ENCODE results near the gene COL11A1.
"Not testable (repeated sequence)": the region's sequence is repeated elsewhere in the genome, so short reads cannot be mapped to it uniquely, and the experiment has no call there.

Gene COL11A1

GRCh38 chr1:102937401-102937800, 170.9 kb downstream of the COL11A1 start:
- H3K4me3 ChIP-seq (ENCODE audit: low read depth, low read length) = no peak overlapping the region
- DNase-seq (ENCODE audit: low read depth) = no peak
- TF ChIP-seq CTCF (IDR thresholded peaks at IDR 0.05; ENCODE audit: low read depth, low read length, missing control alignments) = no peak

- H3K4me3 ChIP-seq (ENCODE audit: low read depth, low read length); DNase-seq (ENCODE audit: low read depth): not testable (repeated sequence)
These were observed 175.0 kb downstream of the COL11A1 start for GRCh38 chr1:102933362-102933761.

GRCh38 chr1:102919659-102920058, 188.7 kb downstream of the COL11A1 start:
- no peak overlapping the region for H3K4me3 ChIP-seq (ENCODE audit: low read depth, low read length)
- no peak for DNase-seq (ENCODE audit: low read depth)
- TF ChIP-seq CTCF (IDR thresholded peaks at IDR 0.05; ENCODE audit: low read depth, low read length, missing control alignments) = no peak

GRCh38 chr1:102901996-102902395, 206.3 kb downstream of the COL11A1 start:
- TF ChIP-seq CTCF (IDR thresholded peaks at IDR 0.05; ENCODE audit: low read depth, low read length, missing control alignments) = no peak
- no peak for DNase-seq (ENCODE audit: low read depth)

GRCh38 chr1:102899935-102900334, 208.4 kb downstream of the COL11A1 start:
- TF ChIP-seq CTCF (IDR thresholded peaks at IDR 0.05; ENCODE audit: low read depth, low read length, missing control alignments) = no peak
- DNase-seq (ENCODE audit: low read depth) = no peak
- no peak overlapping the region for H3K4me3 ChIP-seq (ENCODE audit: low read depth, low read length)

More at GRCh38 chr1:102901996-102902395, 206.3 kb downstream of the COL11A1 start:
- no peak overlapping the region for H3K4me3 ChIP-seq (ENCODE audit: low read depth, low read length)

- no peak for TF ChIP-seq CTCF (IDR thresholded peaks at IDR 0.05; ENCODE audit: low read depth, low read length, missing control alignments)
- no peak overlapping the region for H3K4me3 ChIP-seq (ENCODE audit: low read depth, low read length)
- no peak for DNase-seq (ENCODE audit: low read depth)
These were observed 210.8 kb downstream of the COL11A1 start for GRCh38 chr1:102897557-102897956.

- DNase-seq (ENCODE audit: low read depth) = no peak
- no peak for TF ChIP-seq CTCF (IDR thresholded peaks at IDR 0.05; ENCODE audit: low read depth, low read length, missing control alignments)
- no peak overlapping the region for H3K4me3 ChIP-seq (ENCODE audit: low read depth, low read length)
These were observed 211.6 kb downstream of the COL11A1 start for GRCh38 chr1:102896771-102897170.

GRCh38 chr1:102896286-102896685, 212.0 kb downstream of the COL11A1 start:
- no peak for TF ChIP-seq CTCF (IDR thresholded peaks at IDR 0.05; ENCODE audit: low read depth, low read length, missing control alignments)
- no peak overlapping the region for H3K4me3 ChIP-seq (ENCODE audit: low read depth, low read length)
- DNase-seq (ENCODE audit: low read depth) = no peak
